Neural cell (in vitro differentiated cells): ENCODE measurements around the gene PRPF40B. TPM values are rescaled to one million over a fixed set of nuclear protein-coding genes. Genes with fewer than 3 reads are reported as not detected.

Experiments used
- H2AFZ ChIP-seq: fragments of 200-600, 300-800 bp; sonication (generic), shearing (Covaris generic); 2 replicates; pipeline ENCODE4 v1.6.0; 2014; ENCODE audit warnings: low read depth, mild to moderate bottlenecking, antibody characterized with exemption, low read length, moderate library complexity
- H3F3A ChIP-seq: fragments of 200-600 bp; shearing (Covaris generic); 2 replicates; pipeline ENCODE4 v1.6.1; 2016; ENCODE audit warnings: mild to moderate bottlenecking, moderate library complexity, mixed read lengths, antibody characterized with exemption, low read length; ENCODE audit not compliant: insufficient read depth, poor library complexity, severe bottlenecking
- H3K27ac ChIP-seq: fragments of 200-600, 300-800 bp; sonication (generic), shearing (Covaris generic); 2 replicates; pipeline ENCODE4 v1.5.1; 2014; ENCODE audit warnings: mild to moderate bottlenecking, low read length, moderate library complexity
- H3K27me3 ChIP-seq: fragments of 300-800, 200-600 bp; sonication (generic), shearing (Covaris generic); 2 replicates; pipeline ENCODE4 v1.6.0; 2014; ENCODE audit warnings: mild to moderate bottlenecking, low read depth, low read length, moderate library complexity; ENCODE audit not compliant: insufficient read depth
- H3K36me3 ChIP-seq: fragments of 300-800, 200-600 bp; sonication (generic), shearing (Covaris generic); 2 replicates; pipeline ENCODE4 v1.5.1; 2014; ENCODE audit warnings: mild to moderate bottlenecking, antibody characterized with exemption, low read length, moderate library complexity; ENCODE audit not compliant: insufficient read depth
- H3K4me2 ChIP-seq: fragments of 300-800, 200-600 bp; sonication (generic), shearing (Covaris generic); 2 replicates; pipeline ENCODE4 v1.6.0; 2014; ENCODE audit warnings: mild to moderate bottlenecking, low read length
- H3K4me3 ChIP-seq: fragments of 300-800, 200-600 bp; sonication (generic), shearing (Covaris generic); 2 replicates; pipeline ENCODE4 v1.5.1; 2014; ENCODE audit warnings: mild to moderate bottlenecking, low read length, moderate library complexity
- H3K79me2 ChIP-seq: fragments of 200-600 bp; shearing (Covaris generic); replicated peaks from 2 replicates; pipeline ENCODE4 v1.6.0; 2014; ENCODE audit warnings: mild to moderate bottlenecking, low read length, moderate library complexity; ENCODE audit not compliant: insufficient read depth
- H3K9ac ChIP-seq: fragments of 300-800, 200-600 bp; sonication (generic), shearing (Covaris generic); 2 replicates; pipeline ENCODE4 v1.6.1; 2016; ENCODE audit warnings: mild to moderate bottlenecking, low read length, mixed read lengths
- H3K9me2 ChIP-seq: fragments of 200-600 bp; shearing (Covaris generic); 2 replicates; pipeline ENCODE4 v1.6.1; 2016; ENCODE audit warnings: mild to moderate bottlenecking, low read length, mixed read lengths; ENCODE audit not compliant: insufficient read depth
- H3K9me3 ChIP-seq: fragments of 200-600, 300-800 bp; sonication (generic), shearing (Covaris generic); 2 replicates; pipeline ENCODE4 v1.6.1; 2016; ENCODE audit warnings: mild to moderate bottlenecking, mixed run types, low read length, moderate library complexity, mixed read lengths
- H4K20me1 ChIP-seq: fragments of 200-600 bp; shearing (Covaris generic); 2 replicates; pipeline ENCODE4 v1.6.1; 2016; ENCODE audit warnings: mild to moderate bottlenecking, mixed run types; ENCODE audit not compliant: insufficient read depth
- EP300 ChIP-seq: fragments of 450-650 bp; conservative IDR thresholded peaks from 2 replicates; pipeline ENCODE4 v1.6.1; 2014; ENCODE audit warnings: antibody characterized with exemption, mild to moderate bottlenecking, moderate library complexity; ENCODE audit not compliant: poor library complexity, severe bottlenecking
- EZH2 ChIP-seq: fragments of 200-600, 300-800 bp; shearing (Covaris generic), sonication (generic); IDR thresholded peaks from 2 replicates; pipeline ENCODE4 v1.6.1; 2014; ENCODE audit warnings: antibody characterized with exemption, low read length, borderline replicate concordance, mild to moderate bottlenecking; ENCODE audit not compliant: insufficient read depth, poor library complexity, severe bottlenecking
- MXI1 ChIP-seq: fragments of 450-650 bp; conservative IDR thresholded peaks from 2 replicates; pipeline ENCODE4 v1.6.1; 2014; ENCODE audit warnings: antibody characterized with exemption, mild to moderate bottlenecking; ENCODE audit not compliant: poor library complexity, severe bottlenecking
- POLR2AphosphoS5 ChIP-seq: IDR thresholded peaks from 2 replicates; pipeline ENCODE4 v1.6.1; 2012
- RAD21 ChIP-seq: fragments of 450-650 bp; conservative IDR thresholded peaks from 2 replicates; pipeline ENCODE4 v1.6.1; 2014; ENCODE audit warnings: antibody characterized with exemption, mild to moderate bottlenecking, moderate library complexity
- SMC3 ChIP-seq: fragments of 450-650 bp; conservative IDR thresholded peaks from 2 replicates; pipeline ENCODE4 v1.6.1; 2014; ENCODE audit warnings: antibody characterized with exemption, mild to moderate bottlenecking, moderate library complexity; ENCODE audit not compliant: poor library complexity
- TAF1 ChIP-seq: IDR thresholded peaks from 2 replicates; pipeline ENCODE4 v1.6.1; 2012; ENCODE audit warnings: low read depth
- polyA plus RNA-seq: library from polyadenylated mRNA; depleted of rRNA; stranded (reverse); fragments of >200 nt; gene quantifications from 2 replicates; pipeline ENCODE4 v1.2.3, GENCODE V29; 2014
- TF ChIP-seq, protein P1 (sequence below): fragments of 450-650 bp; IDR thresholded peaks from 2 replicates; pipeline ENCODE4 v1.5.1; 2014; ENCODE audit warnings: antibody characterized with exemption, mild to moderate bottlenecking, moderate library complexity; ENCODE audit not compliant: poor library complexity, severe bottlenecking
- TF ChIP-seq, protein P2 (sequence below): IDR thresholded peaks from 2 replicates; pipeline ENCODE4 v1.6.1; 2012; ENCODE audit warnings: borderline replicate concordance

Gene PRPF40B
- polyA plus RNA-seq, 1 donor from 2014 or later, result 42.0 TPM

DNA sequence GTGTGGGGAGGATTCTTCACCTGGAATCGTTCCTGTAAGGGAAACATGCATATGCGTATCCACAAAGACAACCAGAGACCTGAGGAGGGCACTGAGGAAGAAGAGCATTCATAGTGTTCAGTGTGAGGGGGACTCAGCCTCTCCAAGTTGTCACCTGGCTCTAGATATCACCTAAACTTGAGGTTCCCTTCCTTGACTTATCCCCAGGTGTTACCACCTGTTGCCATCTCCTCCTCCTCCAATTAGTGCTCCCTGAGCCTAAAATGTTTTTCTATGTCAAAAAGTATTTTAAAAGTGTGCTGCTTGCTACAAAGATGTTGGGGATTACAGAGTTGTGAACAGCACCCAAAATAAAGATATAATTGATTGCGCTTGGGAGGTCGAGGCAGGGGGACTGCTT, 42.8 kb downstream of the PRPF40B start:
- H3K79me2 ChIP-seq, result no peaks in the 10 kb centered on the region
- H4K20me1 ChIP-seq, result no peaks in the 10 kb centered on the region
- H3K27me3 ChIP-seq, result no peaks in the 10 kb centered on the region
- no peaks in the 10 kb centered on the region for H3K9me3 ChIP-seq
- H3K4me3 ChIP-seq, result no peak overlapping the region
- no peak overlapping the region for H3K4me2 ChIP-seq
- H3K9me2 ChIP-seq, result no peaks in the 10 kb centered on the region
- no peak overlapping the region for H2AFZ ChIP-seq
- no peak overlapping the region for H3K27ac ChIP-seq
- H3F3A ChIP-seq, result no peaks in the 10 kb centered on the region
- TF ChIP-seq RAD21 (no peak), EZH2 (no peak), POLR2AphosphoS5 (no peak), EP300 (no peak), TAF1 (no peak), MXI1 (no peak), SMC3 (no peak)
- TF ChIP-seq, protein P1, sequence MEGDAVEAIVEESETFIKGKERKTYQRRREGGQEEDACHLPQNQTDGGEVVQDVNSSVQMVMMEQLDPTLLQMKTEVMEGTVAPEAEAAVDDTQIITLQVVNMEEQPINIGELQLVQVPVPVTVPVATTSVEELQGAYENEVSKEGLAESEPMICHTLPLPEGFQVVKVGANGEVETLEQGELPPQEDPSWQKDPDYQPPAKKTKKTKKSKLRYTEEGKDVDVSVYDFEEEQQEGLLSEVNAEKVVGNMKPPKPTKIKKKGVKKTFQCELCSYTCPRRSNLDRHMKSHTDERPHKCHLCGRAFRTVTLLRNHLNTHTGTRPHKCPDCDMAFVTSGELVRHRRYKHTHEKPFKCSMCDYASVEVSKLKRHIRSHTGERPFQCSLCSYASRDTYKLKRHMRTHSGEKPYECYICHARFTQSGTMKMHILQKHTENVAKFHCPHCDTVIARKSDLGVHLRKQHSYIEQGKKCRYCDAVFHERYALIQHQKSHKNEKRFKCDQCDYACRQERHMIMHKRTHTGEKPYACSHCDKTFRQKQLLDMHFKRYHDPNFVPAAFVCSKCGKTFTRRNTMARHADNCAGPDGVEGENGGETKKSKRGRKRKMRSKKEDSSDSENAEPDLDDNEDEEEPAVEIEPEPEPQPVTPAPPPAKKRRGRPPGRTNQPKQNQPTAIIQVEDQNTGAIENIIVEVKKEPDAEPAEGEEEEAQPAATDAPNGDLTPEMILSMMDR, result no peak
- TF ChIP-seq, protein P2, sequence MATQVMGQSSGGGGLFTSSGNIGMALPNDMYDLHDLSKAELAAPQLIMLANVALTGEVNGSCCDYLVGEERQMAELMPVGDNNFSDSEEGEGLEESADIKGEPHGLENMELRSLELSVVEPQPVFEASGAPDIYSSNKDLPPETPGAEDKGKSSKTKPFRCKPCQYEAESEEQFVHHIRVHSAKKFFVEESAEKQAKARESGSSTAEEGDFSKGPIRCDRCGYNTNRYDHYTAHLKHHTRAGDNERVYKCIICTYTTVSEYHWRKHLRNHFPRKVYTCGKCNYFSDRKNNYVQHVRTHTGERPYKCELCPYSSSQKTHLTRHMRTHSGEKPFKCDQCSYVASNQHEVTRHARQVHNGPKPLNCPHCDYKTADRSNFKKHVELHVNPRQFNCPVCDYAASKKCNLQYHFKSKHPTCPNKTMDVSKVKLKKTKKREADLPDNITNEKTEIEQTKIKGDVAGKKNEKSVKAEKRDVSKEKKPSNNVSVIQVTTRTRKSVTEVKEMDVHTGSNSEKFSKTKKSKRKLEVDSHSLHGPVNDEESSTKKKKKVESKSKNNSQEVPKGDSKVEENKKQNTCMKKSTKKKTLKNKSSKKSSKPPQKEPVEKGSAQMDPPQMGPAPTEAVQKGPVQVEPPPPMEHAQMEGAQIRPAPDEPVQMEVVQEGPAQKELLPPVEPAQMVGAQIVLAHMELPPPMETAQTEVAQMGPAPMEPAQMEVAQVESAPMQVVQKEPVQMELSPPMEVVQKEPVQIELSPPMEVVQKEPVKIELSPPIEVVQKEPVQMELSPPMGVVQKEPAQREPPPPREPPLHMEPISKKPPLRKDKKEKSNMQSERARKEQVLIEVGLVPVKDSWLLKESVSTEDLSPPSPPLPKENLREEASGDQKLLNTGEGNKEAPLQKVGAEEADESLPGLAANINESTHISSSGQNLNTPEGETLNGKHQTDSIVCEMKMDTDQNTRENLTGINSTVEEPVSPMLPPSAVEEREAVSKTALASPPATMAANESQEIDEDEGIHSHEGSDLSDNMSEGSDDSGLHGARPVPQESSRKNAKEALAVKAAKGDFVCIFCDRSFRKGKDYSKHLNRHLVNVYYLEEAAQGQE, result no peak
- no peaks in the 10 kb centered on the region for H3K36me3 ChIP-seq
- H3K9ac ChIP-seq, result no peak overlapping the region

GRCh38 chr12:49667325-49668090, 44.1 kb downstream of the PRPF40B start:
- Histone ChIP-seq H3K4me2 (no peak overlapping the region), H3K36me3 (no peaks in the 10 kb centered on the region), H3K27me3 (no peaks in the 10 kb centered on the region), H3K79me2 (no peaks in the 10 kb centered on the region), H3K9me2 (no peaks in the 10 kb centered on the region), H3K27ac (no peak overlapping the region), H3F3A (no peaks in the 10 kb centered on the region), H3K4me3 (no peak overlapping the region), H3K9ac (no peak overlapping the region), H4K20me1 (no peaks in the 10 kb centered on the region), H2AFZ (no peak overlapping the region), H3K9me3 (no peaks in the 10 kb centered on the region)
- TF ChIP-seq RAD21 (no peak), EZH2 (no peak), EP300 (no peak), POLR2AphosphoS5 (no peak), SMC3 (no peak), MXI1 (no peak), TAF1 (no peak)
- TF ChIP-seq, protein P2, result no peak
- TF ChIP-seq, protein P1, result no peak
